Nephron progenitor cell (in vitro differentiated cells): ENCODE results near the gene NPTXR.

Experiments used
- DNase-seq: peaks from one replicate; pipeline ENCODE4 v3.0.0; 2021
- H3K27ac Mint-ChIP-seq: 2 replicates; pipeline ENCODE4 v1.8.0; 2021; ENCODE audit warnings: mild to moderate bottlenecking, moderate library complexity, mixed read lengths
- H3K27me3 Mint-ChIP-seq: 2 replicates; pipeline ENCODE4 v1.8.0; 2021; ENCODE audit warnings: mild to moderate bottlenecking, low read depth, mixed read lengths; ENCODE audit not compliant: poor library complexity
- H3K36me3 Mint-ChIP-seq: 2 replicates; pipeline ENCODE4 v1.8.0; 2021; ENCODE audit warnings: low read depth, mixed read lengths
- H3K4me1 Mint-ChIP-seq: 2 replicates; pipeline ENCODE4 v1.8.0; 2021; ENCODE audit warnings: mixed read lengths
- H3K4me3 Mint-ChIP-seq: 2 replicates; pipeline ENCODE4 v1.8.0; 2021; ENCODE audit warnings: mild to moderate bottlenecking, moderate library complexity, mixed read lengths
- H3K9me3 Mint-ChIP-seq: 2 replicates; pipeline ENCODE4 v1.8.0; 2021; ENCODE audit warnings: mild to moderate bottlenecking, moderate library complexity, mixed read lengths
- CTCF ChIP-seq: fragments of 200-600 bp; sonication (generic); IDR thresholded peaks from 2 replicates; pipeline ENCODE4 v1.5.0; 2021; ENCODE audit warnings: antibody characterized with exemption

NPTXR gene

GRCh38 chr22:38770257-38770949 lies 73.4 kb downstream of the NPTXR start:
- H3K27ac Mint-ChIP-seq: no peak overlapping the region
- H3K4me3 Mint-ChIP-seq: no peak overlapping the region
- H3K36me3 Mint-ChIP-seq: no peaks in the 10 kb centered on the region
- peaks cover 11% of the 10 kb centered on the region for H3K27me3 Mint-ChIP-seq
- H3K4me1 Mint-ChIP-seq: peaks cover 22% of the 10 kb centered on the region
- TF ChIP-seq CTCF: no peak
- no peaks in the 10 kb centered on the region for H3K9me3 Mint-ChIP-seq
- no peak for DNase-seq
